ENCODE measurements around the gene CPS1. TPM values are rescaled to one million over a fixed set of nuclear protein-coding genes. Genes with fewer than 3 reads are reported as not detected.

The CPS1 gene
- total RNA-seq, 1 donor from 2014 or later: 3.8 TPM

GRCh38 chr2:210667711-210668110 lies 111.3 kb downstream of the CPS1 start:
- Histone ChIP-seq H3K27me3 (ENCODE audit: control insufficient read depth, insufficient read depth, low read length) (no peaks in the 10 kb centered on the region), H3K36me3 (ENCODE audit: control insufficient read depth, insufficient read depth, low read length) (no peaks in the 10 kb centered on the region), H3K4me3 (ENCODE audit: low read depth, low read length) (no peak overlapping the region)
- DNase-seq (ENCODE audit: low read depth): no peak
- TF ChIP-seq CTCF (IDR thresholded peaks at IDR 0.05; ENCODE audit: insufficient read depth, low read length, poor library complexity, severe bottlenecking): no peak

DNA sequence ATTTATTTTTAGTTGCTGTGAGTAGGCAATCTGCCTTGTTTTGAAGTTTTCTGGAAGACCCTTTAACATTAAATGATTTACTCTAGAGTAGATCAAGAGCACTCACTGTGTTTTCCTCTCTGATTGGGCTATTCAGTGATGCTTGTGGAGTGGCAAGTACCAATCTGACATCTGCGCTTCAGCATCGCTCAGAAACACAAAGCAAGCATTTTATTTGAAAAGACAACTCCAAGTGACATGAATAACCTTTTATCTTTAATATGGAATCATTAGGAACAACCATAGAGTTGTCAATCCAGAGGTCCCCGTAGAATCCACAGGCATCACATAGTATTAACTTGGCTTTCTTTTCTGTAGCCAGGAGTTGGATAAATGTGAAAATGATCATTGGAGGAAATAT lies 114.7 kb downstream of the CPS1 start:
- Histone ChIP-seq H3K4me3 (ENCODE audit: low read depth, low read length) (no peak overlapping the region), H3K27me3 (ENCODE audit: control insufficient read depth, insufficient read depth, low read length) (no peaks in the 10 kb centered on the region), H3K36me3 (ENCODE audit: control insufficient read depth, insufficient read depth, low read length) (no peaks in the 10 kb centered on the region)
- TF ChIP-seq CTCF (IDR thresholded peaks at IDR 0.05; ENCODE audit: insufficient read depth, low read length, poor library complexity, severe bottlenecking): no peak
- DNase-seq (ENCODE audit: low read depth): no peak

GRCh38 chr2:210673117-210673516 lies 116.7 kb downstream of the CPS1 start:
- DNase-seq (ENCODE audit: low read depth): no peak
- Histone ChIP-seq H3K27me3 (ENCODE audit: control insufficient read depth, insufficient read depth, low read length) (no peaks in the 10 kb centered on the region), H3K36me3 (ENCODE audit: control insufficient read depth, insufficient read depth, low read length) (no peaks in the 10 kb centered on the region), H3K4me3 (ENCODE audit: low read depth, low read length) (no peak overlapping the region)
- TF ChIP-seq CTCF (IDR thresholded peaks at IDR 0.05; ENCODE audit: insufficient read depth, low read length, poor library complexity, severe bottlenecking): no peak

DNA sequence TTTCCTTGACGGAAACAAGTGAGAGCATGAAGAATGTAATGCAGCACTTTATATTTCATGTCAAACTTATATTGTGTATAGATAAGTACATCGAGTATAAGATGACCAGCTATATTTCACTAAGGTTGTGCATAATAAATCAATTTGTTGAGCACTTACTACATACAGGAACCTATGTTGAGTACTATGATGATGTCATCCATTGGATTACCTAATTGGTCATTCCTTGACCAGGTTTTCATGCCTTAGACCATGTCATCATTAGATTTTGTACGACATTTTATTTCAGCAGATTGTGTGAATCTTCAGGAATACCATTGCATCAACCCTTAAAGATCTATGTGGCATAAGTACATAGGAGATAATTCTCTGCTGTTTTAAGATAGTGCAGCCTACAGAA lies 119.7 kb downstream of the CPS1 start:
- no peak for TF ChIP-seq CTCF (IDR thresholded peaks at IDR 0.05; ENCODE audit: insufficient read depth, low read length, poor library complexity, severe bottlenecking)
- Histone ChIP-seq H3K27me3 (ENCODE audit: control insufficient read depth, insufficient read depth, low read length) (no peaks in the 10 kb centered on the region), H3K36me3 (ENCODE audit: control insufficient read depth, insufficient read depth, low read length) (no peaks in the 10 kb centered on the region), H3K4me3 (ENCODE audit: low read depth, low read length) (no peak overlapping the region)
- DNase-seq (ENCODE audit: low read depth): no peak

DNA sequence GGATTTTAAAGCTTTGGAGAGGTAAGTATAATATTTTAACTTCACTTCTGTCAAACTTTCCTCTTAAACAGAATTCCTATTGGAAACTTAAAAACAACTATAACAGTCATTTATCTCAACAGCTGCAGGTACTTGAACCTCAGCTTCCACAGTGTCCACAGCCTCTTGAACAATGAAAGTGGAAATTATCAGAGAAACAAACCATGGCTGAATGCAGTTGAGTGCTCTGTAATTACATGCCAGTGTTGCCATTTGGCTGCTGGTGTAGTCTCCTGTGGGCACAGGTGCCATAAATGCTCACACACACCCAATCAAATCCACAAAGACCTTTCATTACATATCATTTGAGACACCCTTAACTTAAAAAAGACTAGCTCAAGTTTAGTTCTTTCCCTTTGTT lies 125.1 kb downstream of the CPS1 start:
- no peaks in the 10 kb centered on the region for H3K36me3 ChIP-seq (ENCODE audit: control insufficient read depth, insufficient read depth, low read length)
- H3K4me3 ChIP-seq (ENCODE audit: low read depth, low read length): no peak overlapping the region
- TF ChIP-seq CTCF (IDR thresholded peaks at IDR 0.05; ENCODE audit: insufficient read depth, low read length, poor library complexity, severe bottlenecking): no peak
- no peak for DNase-seq (ENCODE audit: low read depth)
- H3K27me3 ChIP-seq (ENCODE audit: control insufficient read depth, insufficient read depth, low read length): no peaks in the 10 kb centered on the region

- no peaks in the 10 kb centered on the region for H3K36me3 ChIP-seq (ENCODE audit: control insufficient read depth, insufficient read depth, low read length)
- H3K27me3 ChIP-seq (ENCODE audit: control insufficient read depth, insufficient read depth, low read length): no peaks in the 10 kb centered on the region
- no peak for TF ChIP-seq CTCF (IDR thresholded peaks at IDR 0.05; ENCODE audit: insufficient read depth, low read length, poor library complexity, severe bottlenecking)
- no peak for DNase-seq (ENCODE audit: low read depth)
- H3K4me3 ChIP-seq (ENCODE audit: low read depth, low read length): no peak overlapping the region
These were observed 130.0 kb downstream of the CPS1 start for GRCh38 chr2:210686401-210686800.
